Measurements from ENCODE around the gene SUPT16H.
A peak's percentile ranks its signal among the peaks of the same experiment; 100 is the strongest.

Gene SUPT16H

GRCh38 chr14:21383848-21384493 is at the start of gene SUPT16H:
Gene SUPT16H, minus strand, starts transcription at chr14:21384019. Its CDS starts 92 bp downstream, at chr14:21383927.
- H3K9me3 Mint-ChIP-seq = no peaks in the 10 kb centered on the region
- ATAC-seq (ENCODE audit: low read depth) = peak; percentile 91
- peaks cover 25% of the 10 kb centered on the region for H3K4me1 Mint-ChIP-seq
- H3K27me3 Mint-ChIP-seq = no peaks in the 10 kb centered on the region
- H3K36me3 Mint-ChIP-seq = peaks cover 3% of the 10 kb centered on the region
- peak; percentile 82 to 89 for DNase-seq (ENCODE audit: low spot score in 2 of 2)
- peak within 1 kb of the TSS; percentile 98 for H3K27ac Mint-ChIP-seq
- peak within 1 kb of the TSS; percentile 99 for H3K4me3 Mint-ChIP-seq

DNA sequence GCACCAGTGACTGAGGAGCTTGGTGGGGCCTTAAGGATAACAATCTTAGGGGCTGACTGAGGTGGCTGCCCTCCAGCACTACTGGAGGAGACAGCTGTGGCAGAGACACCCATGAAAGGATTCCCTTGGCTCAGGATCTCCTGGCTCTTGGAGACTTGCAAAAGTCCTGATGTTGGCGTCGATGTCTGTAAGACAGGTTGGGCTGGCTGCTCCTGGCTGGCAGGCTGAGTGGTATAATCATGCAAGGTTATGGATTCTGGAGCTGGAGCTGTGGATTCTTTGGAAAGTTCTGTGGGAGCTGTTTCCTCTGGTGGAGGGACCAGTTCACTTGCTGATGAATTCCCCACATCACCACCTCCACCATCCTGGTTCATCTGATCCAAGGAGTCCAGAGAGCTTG is 47.3 kb upstream of the SUPT16H start:
- peaks cover 21% of the 10 kb centered on the region for H3K4me1 Mint-ChIP-seq
- H3K9me3 Mint-ChIP-seq = no peaks in the 10 kb centered on the region
- peaks cover 22% of the 10 kb centered on the region for H3K36me3 Mint-ChIP-seq
- H3K27ac Mint-ChIP-seq = no peak overlapping the region
- H3K4me3 Mint-ChIP-seq = no peak overlapping the region
- H3K27me3 Mint-ChIP-seq = no peaks in the 10 kb centered on the region
- DNase-seq (ENCODE audit: low spot score in 2 of 2) (no peak), ATAC-seq (ENCODE audit: low read depth) (no peak)

DNA sequence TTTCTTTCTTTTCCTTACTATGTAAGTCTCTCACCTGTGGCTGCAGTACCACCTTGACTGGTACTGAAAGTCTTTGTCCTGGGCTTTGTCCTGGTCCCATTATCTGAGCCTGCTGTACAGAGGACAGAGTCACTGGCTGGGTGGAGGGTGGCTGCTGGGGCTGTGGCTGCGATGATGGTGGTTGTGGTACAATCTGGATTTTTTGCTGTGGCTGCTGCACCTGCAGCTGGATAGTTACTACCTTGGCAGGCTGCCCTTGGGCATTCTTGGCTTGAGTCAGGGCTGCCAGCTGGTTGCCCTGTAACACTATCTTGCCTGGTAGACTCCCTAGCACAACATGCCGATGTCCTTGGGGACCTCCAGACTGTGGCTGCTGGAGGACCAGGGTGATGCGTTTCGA is 45.1 kb upstream of the SUPT16H start:
- no peak overlapping the region for H3K27ac Mint-ChIP-seq
- H3K27me3 Mint-ChIP-seq = no peaks in the 10 kb centered on the region
- no peaks in the 10 kb centered on the region for H3K9me3 Mint-ChIP-seq
- peaks cover 30% of the 10 kb centered on the region for H3K36me3 Mint-ChIP-seq
- DNase-seq (ENCODE audit: low spot score in 2 of 2) (no peak), ATAC-seq (ENCODE audit: low read depth) (no peak)
- peaks cover 9% of the 10 kb centered on the region for H3K4me1 Mint-ChIP-seq
- no peak overlapping the region for H3K4me3 Mint-ChIP-seq

GRCh38 chr14:21426692-21427091 is 42.9 kb upstream of the SUPT16H start:
- H3K27me3 Mint-ChIP-seq = no peaks in the 10 kb centered on the region
- H3K4me1 Mint-ChIP-seq = peaks cover 2% of the 10 kb centered on the region
- no peak for ATAC-seq (ENCODE audit: low read depth)
- no peak for DNase-seq (ENCODE audit: low spot score in 2 of 2)
- H3K27ac Mint-ChIP-seq = no peak overlapping the region
- peaks cover 34% of the 10 kb centered on the region for H3K36me3 Mint-ChIP-seq
- H3K9me3 Mint-ChIP-seq = no peaks in the 10 kb centered on the region
- H3K4me3 Mint-ChIP-seq = no peak overlapping the region

DNA sequence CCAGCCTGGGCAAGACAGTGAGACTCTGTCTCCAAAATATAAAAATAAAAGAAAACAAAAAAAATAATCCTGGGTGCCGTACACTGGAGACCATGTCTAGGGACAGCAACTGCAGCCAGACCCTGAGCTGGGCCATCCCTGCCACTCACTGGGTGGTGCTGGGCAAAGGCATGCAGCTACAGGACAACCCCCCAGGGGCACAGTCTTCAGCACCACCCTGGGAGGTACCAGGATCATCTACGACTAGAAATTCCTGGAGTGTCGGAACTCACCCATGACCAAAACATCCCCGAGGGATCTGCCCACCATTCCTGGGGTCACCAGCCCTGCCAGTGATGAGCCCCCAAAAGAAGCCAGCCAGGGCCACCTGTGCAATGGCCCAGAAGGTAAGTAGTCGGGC is 35.7 kb upstream of the SUPT16H start:
- H3K27ac Mint-ChIP-seq = no peak overlapping the region
- ATAC-seq (ENCODE audit: low read depth) (no peak), DNase-seq (ENCODE audit: low spot score in 2 of 2) (no peak)
- no peak overlapping the region for H3K4me3 Mint-ChIP-seq
- peaks cover 31% of the 10 kb centered on the region for H3K36me3 Mint-ChIP-seq
- H3K9me3 Mint-ChIP-seq = no peaks in the 10 kb centered on the region
- no peaks in the 10 kb centered on the region for H3K4me1 Mint-ChIP-seq
- no peaks in the 10 kb centered on the region for H3K27me3 Mint-ChIP-seq

DNA sequence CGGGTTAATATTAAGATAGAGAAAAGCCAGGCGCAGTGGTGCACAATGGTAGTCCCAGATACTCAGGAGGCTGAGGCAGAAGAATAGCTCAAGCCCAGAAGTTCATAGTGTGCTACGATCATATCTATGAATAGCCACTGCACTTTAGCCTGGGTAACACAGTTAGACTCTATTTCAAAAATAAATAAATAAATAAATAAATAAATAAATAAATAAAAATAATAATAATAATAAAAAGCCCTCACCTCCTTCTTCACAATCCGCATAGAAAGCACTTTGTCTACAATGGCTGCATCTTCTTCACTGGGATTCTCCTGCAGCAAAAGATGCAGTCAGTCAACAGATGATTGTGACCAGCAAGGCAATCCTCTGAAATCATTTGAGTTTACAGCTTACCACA is 31.5 kb upstream of the SUPT16H start:
- no peak for ATAC-seq (ENCODE audit: low read depth)
- no peaks in the 10 kb centered on the region for H3K9me3 Mint-ChIP-seq
- DNase-seq (ENCODE audit: low spot score in 2 of 2) = no peak
- no peak overlapping the region for H3K4me3 Mint-ChIP-seq
- H3K27me3 Mint-ChIP-seq = no peaks in the 10 kb centered on the region
- peaks cover 36% of the 10 kb centered on the region for H3K36me3 Mint-ChIP-seq
- no peak overlapping the region for H3K27ac Mint-ChIP-seq
- no peaks in the 10 kb centered on the region for H3K4me1 Mint-ChIP-seq

DNA sequence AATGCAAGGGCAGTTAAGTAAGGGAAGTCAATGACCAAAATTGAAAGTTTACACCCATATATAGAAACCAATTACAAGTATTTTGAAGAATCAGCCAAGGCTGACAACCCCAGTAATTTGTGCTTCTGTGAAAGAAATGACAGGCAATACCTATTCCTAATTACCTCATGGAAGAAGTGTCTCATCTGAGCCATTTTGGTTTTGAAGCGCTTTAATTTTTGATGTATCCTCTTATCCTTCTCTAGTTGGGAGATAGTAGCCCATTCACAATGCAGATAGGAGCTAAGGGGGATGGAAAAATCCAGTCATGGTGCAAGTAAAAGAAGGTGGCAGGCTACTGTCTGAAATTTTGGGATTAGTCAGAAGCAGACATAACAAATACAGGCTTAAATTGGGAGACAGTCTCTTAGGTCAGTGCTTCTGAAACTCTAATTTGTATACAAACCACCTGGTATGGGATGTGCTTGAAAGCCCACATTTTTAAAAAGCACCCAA is 30.4 kb upstream of the SUPT16H start:
- Mint-ChIP-seq H3K4me1 (no peaks in the 10 kb centered on the region), H3K4me3 (no peak overlapping the region), H3K9me3 (no peaks in the 10 kb centered on the region), H3K36me3 (peaks cover 36% of the 10 kb centered on the region), H3K27me3 (no peaks in the 10 kb centered on the region), H3K27ac (no peak overlapping the region)
- no peak for DNase-seq (ENCODE audit: low spot score in 2 of 2)
- ATAC-seq (ENCODE audit: low read depth) = no peak

DNA sequence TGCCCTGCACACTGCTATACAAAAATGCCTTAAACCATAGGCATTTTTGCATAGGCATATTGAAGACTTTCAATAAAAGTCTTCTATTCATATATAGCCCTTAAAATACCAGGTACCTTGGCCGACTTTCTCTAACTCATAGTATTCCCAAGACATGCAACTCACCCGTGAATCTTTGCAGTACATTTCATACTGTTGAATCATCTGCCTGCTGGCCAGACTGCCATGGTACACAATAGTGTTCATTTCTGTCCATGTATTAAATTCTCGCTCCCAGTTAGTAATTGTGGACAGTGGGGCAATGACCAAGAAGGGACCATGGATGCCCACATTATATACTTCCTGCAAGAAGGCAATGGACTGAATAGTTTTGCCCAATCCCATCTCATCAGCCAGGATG is 24.3 kb upstream of the SUPT16H start:
- ATAC-seq (ENCODE audit: low read depth) (no peak), DNase-seq (ENCODE audit: low spot score in 2 of 2) (no peak)
- H3K4me3 Mint-ChIP-seq = no peak overlapping the region
- no peak overlapping the region for H3K27ac Mint-ChIP-seq
- H3K36me3 Mint-ChIP-seq = peaks cover 51% of the 10 kb centered on the region
- H3K9me3 Mint-ChIP-seq = no peaks in the 10 kb centered on the region
- H3K4me1 Mint-ChIP-seq = peaks cover 3% of the 10 kb centered on the region
- no peaks in the 10 kb centered on the region for H3K27me3 Mint-ChIP-seq

DNA sequence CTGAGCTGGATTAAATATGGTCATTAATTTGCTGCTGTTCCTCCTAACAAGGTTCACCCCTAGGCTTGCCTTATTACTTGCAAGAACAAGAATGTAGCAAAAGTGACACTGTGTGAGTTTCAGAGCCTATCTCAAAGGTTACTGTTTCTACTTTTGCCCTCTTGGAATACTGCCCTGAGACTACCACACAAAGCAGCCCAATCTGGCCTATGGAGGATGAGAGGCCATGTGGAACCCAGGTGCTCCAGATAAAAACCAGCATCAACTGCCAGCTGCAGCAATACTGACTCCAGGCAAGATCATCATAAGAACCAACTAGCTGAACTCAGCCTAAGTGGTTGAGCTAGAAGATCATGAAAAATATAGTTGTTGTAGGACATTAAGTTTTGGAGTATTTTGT is 22.4 kb upstream of the SUPT16H start:
- ATAC-seq (ENCODE audit: low read depth) = no peak
- Mint-ChIP-seq H3K27ac (no peak overlapping the region), H3K36me3 (peaks cover 54% of the 10 kb centered on the region), H3K9me3 (no peaks in the 10 kb centered on the region), H3K4me1 (peaks cover 3% of the 10 kb centered on the region), H3K27me3 (no peaks in the 10 kb centered on the region), H3K4me3 (no peak overlapping the region)
- no peak for DNase-seq (ENCODE audit: low spot score in 2 of 2)

GRCh38 chr14:21405097-21405496 is 21.3 kb upstream of the SUPT16H start:
- Mint-ChIP-seq H3K36me3 (peaks cover 50% of the 10 kb centered on the region), H3K27ac (no peak overlapping the region), H3K9me3 (no peaks in the 10 kb centered on the region), H3K4me1 (peaks cover 3% of the 10 kb centered on the region), H3K4me3 (no peak overlapping the region), H3K27me3 (no peaks in the 10 kb centered on the region)
- ATAC-seq (ENCODE audit: low read depth) (no peak), DNase-seq (ENCODE audit: low spot score in 2 of 2) (no peak)

GRCh38 chr14:21399311-21399870 is 15.6 kb upstream of the SUPT16H start:
- no peaks in the 10 kb centered on the region for H3K9me3 Mint-ChIP-seq
- no peak for DNase-seq (ENCODE audit: low spot score in 2 of 2)
- H3K27me3 Mint-ChIP-seq = no peaks in the 10 kb centered on the region
- no peak overlapping the region for H3K27ac Mint-ChIP-seq
- ATAC-seq (ENCODE audit: low read depth) = no peak
- no peaks in the 10 kb centered on the region for H3K4me1 Mint-ChIP-seq
- peaks cover 49% of the 10 kb centered on the region for H3K36me3 Mint-ChIP-seq
- no peak overlapping the region for H3K4me3 Mint-ChIP-seq

- Mint-ChIP-seq H3K4me1 (no peaks in the 10 kb centered on the region), H3K27ac (no peak overlapping the region), H3K27me3 (no peaks in the 10 kb centered on the region), H3K36me3 (peaks cover 53% of the 10 kb centered on the region), H3K9me3 (no peaks in the 10 kb centered on the region), H3K4me3 (no peak overlapping the region)
- DNase-seq (ENCODE audit: low spot score in 2 of 2) (no peak), ATAC-seq (ENCODE audit: low read depth) (no peak)
These were observed 15.1 kb upstream of the SUPT16H start for GRCh38 chr14:21398901-21399300.

DNA sequence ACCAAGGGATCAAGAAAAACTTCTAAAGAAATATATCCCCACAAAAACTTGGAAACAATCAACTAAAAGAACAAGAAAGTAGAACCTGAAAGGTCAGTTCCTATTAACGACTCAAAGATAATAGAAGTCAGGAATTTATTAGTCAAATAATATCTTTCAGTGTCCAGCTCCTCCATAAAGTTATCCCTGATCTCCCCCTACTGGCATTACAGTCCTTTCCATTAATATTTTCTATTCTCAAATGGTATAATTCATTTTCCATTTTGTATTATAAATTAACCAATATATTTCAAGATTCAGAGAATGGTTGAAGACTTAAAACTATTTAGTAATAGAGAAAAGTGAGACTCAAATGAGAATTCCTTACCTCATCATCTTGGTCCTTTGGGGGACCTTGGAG is 11.6 kb upstream of the SUPT16H start:
- Mint-ChIP-seq H3K4me3 (no peak overlapping the region), H3K36me3 (peaks cover 52% of the 10 kb centered on the region), H3K27me3 (no peaks in the 10 kb centered on the region), H3K4me1 (no peaks in the 10 kb centered on the region), H3K27ac (no peak overlapping the region), H3K9me3 (no peaks in the 10 kb centered on the region)
- no peak for DNase-seq (ENCODE audit: low spot score in 2 of 2)
- no peak for ATAC-seq (ENCODE audit: low read depth)

GRCh38 chr14:21385188-21385904 is 1.5 kb upstream of the SUPT16H start:
- Mint-ChIP-seq H3K4me1 (peaks cover 25% of the 10 kb centered on the region), H3K27ac (peak overlapping the region; percentile 98), H3K27me3 (no peaks in the 10 kb centered on the region), H3K36me3 (peaks cover 3% of the 10 kb centered on the region), H3K4me3 (peak overlapping the region; percentile 99), H3K9me3 (no peaks in the 10 kb centered on the region)
- peak; percentile 40 for ATAC-seq (ENCODE audit: low read depth)
- peak in 1 of 2 donors; percentile 13 for DNase-seq (ENCODE audit: low spot score in 2 of 2)
